Loucy (cell line): ENCODE results near the gene ZFHX3.

ENCODE experiments used
- H2AFZ ChIP-seq: fragments of 200-600 bp; sonication (generic); 2 replicates; pipeline ENCODE4 v1.6.0; 2016; ENCODE audit warnings: antibody characterized with exemption, mild to moderate bottlenecking, low read length, moderate library complexity
- H3F3A ChIP-seq: fragments of 200-600 bp; 2 replicates; pipeline ENCODE4 v1.6.0; 2016; ENCODE audit warnings: antibody characterized with exemption, low read depth, mild to moderate bottlenecking
- H3K27me3 ChIP-seq: fragments of 200-600 bp; sonication (generic); 2 replicates; pipeline ENCODE4 v1.6.1; 2014; ENCODE audit warnings: low read length, mild to moderate bottlenecking; ENCODE audit not compliant: insufficient read depth, poor library complexity, severe bottlenecking
- H3K36me3 ChIP-seq: fragments of 200-600 bp; sonication (generic); 2 replicates; pipeline ENCODE4 v1.6.1; 2016; ENCODE audit warnings: low read length; ENCODE audit not compliant: insufficient read depth
- H3K4me1 ChIP-seq: fragments of 200-600 bp; sonication (generic); 2 replicates; pipeline ENCODE4 v1.5.1; 2014; ENCODE audit warnings: low read length, mild to moderate bottlenecking; ENCODE audit not compliant: insufficient read depth, poor library complexity, severe bottlenecking
- H3K4me2 ChIP-seq: fragments of 200-600 bp; sonication (generic); 2 replicates; pipeline ENCODE4 v1.6.0; 2014; ENCODE audit warnings: antibody characterized with exemption, low read length, low read depth, mild to moderate bottlenecking; ENCODE audit not compliant: poor library complexity, severe bottlenecking
- H3K4me3 ChIP-seq: fragments of 200-600 bp; sonication (generic); 2 replicates; pipeline ENCODE4 v1.5.1; 2014; ENCODE audit warnings: low read length, mild to moderate bottlenecking, mixed read lengths; ENCODE audit not compliant: poor library complexity, severe bottlenecking
- H3K79me2 ChIP-seq: fragments of 200-600 bp; sonication (generic); 2 replicates; pipeline ENCODE4 v1.6.1; 2014; ENCODE audit warnings: low read length; ENCODE audit not compliant: insufficient read depth
- H3K9ac ChIP-seq: fragments of 200-600 bp; sonication (generic); 2 replicates; pipeline ENCODE4 v1.6.0; 2014; ENCODE audit warnings: mild to moderate bottlenecking, low read depth, low read length, moderate library complexity; ENCODE audit not compliant: poor library complexity, severe bottlenecking
- H3K9me2 ChIP-seq: fragments of 200-600 bp; sonication (generic); replicated peaks from 2 replicates; pipeline ENCODE4 v1.6.1; 2016; ENCODE audit warnings: low read depth, low read length, mixed read lengths
- H3K9me3 ChIP-seq: fragments of 200-600 bp; sonication (generic); 2 replicates; pipeline ENCODE4 v1.6.1; 2014; ENCODE audit warnings: mild to moderate bottlenecking, antibody characterized with exemption, low read length, low read depth; ENCODE audit not compliant: insufficient read depth
- H4K20me1 ChIP-seq: fragments of 200-600 bp; sonication (generic); 2 replicates; pipeline ENCODE4 v1.6.0; 2014; ENCODE audit warnings: antibody characterized with exemption, low read length, mild to moderate bottlenecking; ENCODE audit not compliant: insufficient read depth, poor library complexity, severe bottlenecking
- CTCF ChIP-seq: fragments of 200-600 bp; sonication (generic); conservative IDR thresholded peaks from 2 replicates; pipeline ENCODE4 v1.5.1; 2014; ENCODE audit warnings: mild to moderate bottlenecking, antibody characterized with exemption, low read length
- EZH2phosphoT487 ChIP-seq: fragments of 200-600 bp; IDR thresholded peaks from 2 replicates; pipeline ENCODE4 v1.6.1; 2018; ENCODE audit warnings: antibody characterized with exemption, mild to moderate bottlenecking, moderate library complexity, borderline replicate concordance

Gene ZFHX3

GRCh38 chr16:72844225-72844920 lies 203.6 kb downstream of the ZFHX3 start:
- Histone ChIP-seq H4K20me1 (no peaks in the 10 kb centered on the region), H3K36me3 (no peaks in the 10 kb centered on the region), H2AFZ (peak overlapping the region; percentile 59), H3F3A (0 out of 2 replicates have a peak, but pooled peaks cover 3% of the 10 kb centered on the region), H3K4me1 (peaks cover 50% of the 10 kb centered on the region), H3K79me2 (no peaks in the 10 kb centered on the region), H3K9me2 (no peaks in the 10 kb centered on the region), H3K9me3 (no peaks in the 10 kb centered on the region), H3K27me3 (no peaks in the 10 kb centered on the region), H3K4me2 (peak overlapping the region; percentile 77), H3K4me3 (peak overlapping the region; percentile 49), H3K9ac (peak overlapping the region; percentile 66)
- TF ChIP-seq EZH2phosphoT487 (no peak), CTCF (no peak)

- peaks cover 47% of the 10 kb centered on the region for H3K4me1 ChIP-seq
- no peaks in the 10 kb centered on the region for H3K36me3 ChIP-seq
- no peak overlapping the region for H3K4me3 ChIP-seq
- no peaks in the 10 kb centered on the region for H4K20me1 ChIP-seq
- no peaks in the 10 kb centered on the region for H3K9me3 ChIP-seq
- no peaks in the 10 kb centered on the region for H3K9me2 ChIP-seq
- no peak for TF ChIP-seq EZH2phosphoT487
- no peak for TF ChIP-seq CTCF
- H3F3A ChIP-seq: 0 out of 2 replicates have a peak, but pooled peaks cover 3% of the 10 kb centered on the region
- H3K4me2 ChIP-seq: no peak overlapping the region
- H2AFZ ChIP-seq: no peak overlapping the region
- no peaks in the 10 kb centered on the region for H3K79me2 ChIP-seq
- H3K27me3 ChIP-seq: no peaks in the 10 kb centered on the region
- H3K9ac ChIP-seq: no peak overlapping the region
Observed at GRCh38 chr16:72841506-72841905, 206.4 kb downstream of the ZFHX3 start.

GRCh38 chr16:72840631-72841381 lies 207.1 kb downstream of the ZFHX3 start:
- H3K4me1 ChIP-seq: peaks cover 47% of the 10 kb centered on the region
- no peaks in the 10 kb centered on the region for H3K79me2 ChIP-seq
- H3K27me3 ChIP-seq: no peaks in the 10 kb centered on the region
- H3K9me3 ChIP-seq: no peaks in the 10 kb centered on the region
- H3K36me3 ChIP-seq: no peaks in the 10 kb centered on the region
- H3K9me2 ChIP-seq: no peaks in the 10 kb centered on the region
- H3K4me3 ChIP-seq: no peak overlapping the region
- H3K9ac ChIP-seq: no peak overlapping the region
- no peak overlapping the region for H2AFZ ChIP-seq
- H3F3A ChIP-seq: 0 out of 2 replicates have a peak, but pooled peaks cover 3% of the 10 kb centered on the region
- no peak for TF ChIP-seq EZH2phosphoT487
- no peak for TF ChIP-seq CTCF
- H3K4me2 ChIP-seq: no peak overlapping the region
- H4K20me1 ChIP-seq: no peaks in the 10 kb centered on the region
